ENCODE measurements around the gene MST1R.
A peak's percentile ranks its signal among the peaks of the same experiment; 100 is the strongest.

The MST1R gene

DNA sequence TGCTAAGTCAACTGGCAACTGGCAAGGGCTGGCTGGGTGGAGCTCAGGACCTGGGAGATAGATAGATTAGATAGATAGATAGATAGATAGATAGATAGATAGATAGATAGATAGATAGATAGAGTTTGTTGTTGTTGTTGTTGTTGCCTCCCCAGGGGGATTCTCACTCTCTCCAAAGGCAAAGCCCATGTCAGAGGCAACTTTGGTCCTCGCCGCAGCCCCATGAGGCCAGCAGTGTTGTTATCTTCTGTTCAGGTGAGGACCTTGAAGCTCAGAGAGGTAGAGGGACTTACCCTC lies 7.4 kb upstream of the MST1R start:
- no peak for DNase-seq

DNA sequence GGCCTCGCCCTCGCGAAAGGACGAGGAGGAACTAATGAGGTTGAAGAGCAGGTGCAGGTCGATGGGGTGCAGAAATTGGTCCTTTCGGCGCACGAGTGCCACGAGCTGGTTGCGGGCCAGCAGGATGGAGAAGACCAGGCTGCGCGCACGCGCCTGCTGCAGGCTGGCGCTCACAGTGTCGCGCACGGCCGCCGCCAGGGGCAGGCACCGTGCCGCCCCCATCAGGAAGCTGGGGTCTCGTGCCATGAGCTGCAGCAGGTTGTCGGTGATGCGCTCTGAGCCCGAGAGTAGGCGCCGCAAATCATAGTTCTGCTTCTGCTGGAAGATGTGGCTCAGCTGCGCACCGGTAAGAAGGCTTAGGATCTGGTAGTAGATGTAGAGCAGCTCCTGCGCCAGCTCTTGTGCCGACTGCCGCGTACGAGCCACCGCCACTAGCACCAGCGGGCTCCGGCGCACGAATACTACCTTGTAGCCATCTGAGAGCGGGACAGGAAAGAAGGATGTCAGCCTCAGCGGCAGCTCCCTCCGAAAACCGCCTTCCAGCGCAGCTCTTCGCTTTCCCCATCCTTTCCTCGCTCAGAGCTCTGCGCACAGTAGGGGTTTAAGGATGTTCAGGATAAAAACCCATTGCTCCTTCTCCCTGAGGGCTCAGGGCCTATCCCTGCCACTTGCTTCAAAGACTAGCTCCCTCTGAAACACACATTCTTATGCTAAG lies 6.9 kb upstream of the MST1R start:
- peak; percentile 76 for DNase-seq

DNA sequence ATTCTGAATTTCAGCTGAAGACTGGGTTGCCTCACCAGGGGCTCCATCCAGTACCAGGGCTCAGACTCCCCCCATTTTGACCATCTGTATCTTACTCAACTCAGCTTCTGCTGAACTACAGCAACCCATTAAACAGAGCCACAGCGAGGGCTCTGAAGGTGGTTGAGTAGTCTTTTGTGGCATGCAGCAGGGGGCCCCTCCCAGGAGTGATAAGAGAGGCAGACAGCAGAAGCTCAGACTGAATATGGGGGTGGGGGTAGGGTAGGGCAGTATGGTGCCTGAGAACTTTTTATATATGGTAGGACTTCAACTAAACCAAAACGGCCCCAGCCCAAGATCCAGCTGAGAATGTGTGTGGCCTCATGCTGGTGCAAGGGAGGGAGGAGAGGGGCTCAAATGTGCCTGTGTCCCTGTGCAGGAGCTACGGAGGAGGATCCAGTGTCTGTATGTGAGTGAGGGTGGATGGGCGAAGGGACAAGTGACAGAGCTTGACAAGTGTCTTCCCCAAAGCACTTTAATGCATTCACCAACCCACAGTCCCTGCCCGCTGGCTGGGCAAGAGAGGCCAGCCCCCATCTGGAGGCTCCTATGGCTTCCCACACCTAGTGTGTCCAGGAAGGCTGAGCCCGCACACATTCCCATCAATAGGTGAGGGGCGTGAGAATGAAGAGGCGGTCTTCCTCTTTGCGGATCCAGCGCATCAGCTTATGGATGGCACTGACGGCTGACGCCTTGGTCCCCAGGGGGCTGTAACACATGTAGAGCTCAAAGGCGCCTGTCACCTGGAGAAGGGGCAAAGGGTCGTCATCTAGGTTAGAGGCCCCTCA lies 4.9 kb upstream of the MST1R start:
- DNase-seq, result no peak

DNA sequence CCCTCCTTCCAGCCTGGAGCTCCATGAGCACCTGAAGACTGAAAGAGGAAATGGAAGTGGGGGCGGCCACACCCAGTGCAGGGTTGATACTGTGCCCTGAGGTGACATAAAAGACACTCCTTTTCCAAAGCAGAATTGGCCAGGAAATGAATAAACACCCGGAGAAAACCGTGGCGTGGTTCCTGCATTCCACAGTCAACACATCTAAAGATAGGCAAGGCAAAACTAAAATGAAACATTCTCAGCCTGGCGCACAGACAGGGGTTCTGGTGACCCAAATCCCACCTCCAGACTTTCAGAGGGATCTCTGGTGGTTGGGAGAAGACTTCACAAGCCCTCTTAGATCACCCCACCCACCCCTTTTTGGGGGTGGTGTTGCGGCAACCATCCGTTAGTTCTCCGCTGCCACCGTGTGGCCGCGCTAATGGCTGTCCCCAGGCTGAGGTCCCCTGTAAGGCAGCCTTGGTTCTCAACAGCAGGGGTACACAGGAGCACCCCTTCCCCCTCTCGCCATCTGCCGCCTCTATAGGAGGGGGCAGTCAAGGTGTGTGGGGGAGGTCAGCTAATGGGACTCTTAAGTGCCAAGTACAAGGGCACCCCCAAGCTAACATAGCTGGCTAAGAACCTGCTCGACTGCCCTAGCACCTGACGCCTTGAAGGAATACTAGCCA lies 2.5 kb upstream of the MST1R start:
- DNase-seq, result peak; percentile 65

DNA sequence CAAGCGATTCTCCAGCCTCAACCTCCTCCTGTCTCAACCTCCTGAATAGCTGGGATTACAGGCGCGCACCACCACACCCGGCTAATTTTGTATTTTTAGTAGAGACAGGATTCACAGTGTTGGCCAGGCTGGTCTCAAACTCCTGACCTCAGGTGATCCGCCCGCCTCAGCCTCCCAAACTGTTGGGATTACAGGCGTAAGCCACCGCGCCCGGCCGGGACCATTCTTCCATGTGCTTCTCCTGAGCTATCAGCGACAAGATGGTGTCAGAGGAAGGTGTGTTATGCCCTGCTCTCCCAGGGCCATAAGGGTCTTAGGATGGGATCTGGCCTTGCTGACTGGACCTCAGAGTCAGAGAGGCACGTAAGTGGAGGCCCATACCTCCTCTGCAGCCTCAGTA lies 775 bp upstream of the MST1R start:
- DNase-seq, result peak; percentile 48

DNA sequence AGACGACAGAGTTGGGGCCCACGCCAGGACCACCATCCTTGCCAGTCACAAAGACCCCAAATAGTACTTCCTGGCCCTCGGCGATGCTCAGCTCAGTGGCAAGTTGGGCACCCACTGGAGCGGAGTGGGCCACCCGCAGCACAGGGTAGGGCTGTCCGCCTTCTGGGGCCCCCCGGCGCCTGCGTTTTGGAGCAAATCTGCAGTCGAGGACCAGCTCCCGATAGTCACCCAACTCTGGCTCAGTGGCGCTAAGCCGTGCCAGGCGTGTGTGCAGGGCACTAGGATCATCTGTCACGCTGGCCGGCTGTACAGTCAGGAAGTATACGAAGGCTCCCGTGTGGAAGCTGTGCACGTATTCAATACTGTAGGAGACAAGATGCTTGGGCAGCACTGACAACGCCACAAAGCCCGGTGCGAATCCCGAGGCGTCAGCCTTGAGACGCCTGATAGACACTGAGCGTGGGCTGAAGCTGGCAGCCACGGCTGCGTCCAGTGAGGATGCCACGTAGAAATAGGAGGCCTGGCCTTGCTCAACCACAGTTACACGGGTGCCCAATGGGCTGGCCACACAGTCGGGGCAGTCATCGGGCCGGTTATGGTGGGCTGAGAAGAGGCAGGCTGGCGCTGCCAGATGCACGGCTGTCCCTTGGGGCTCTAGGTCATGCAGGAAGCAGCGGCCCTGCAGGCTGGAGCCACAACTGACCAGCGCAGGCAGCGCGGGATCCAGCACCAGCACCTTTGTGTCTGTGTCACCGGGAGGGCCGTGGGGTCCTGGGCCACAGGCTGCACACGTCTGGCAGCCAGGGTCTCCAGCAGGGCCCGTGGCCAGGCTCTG lies 945 bp downstream of the MST1R start:
- peak; percentile 50 for DNase-seq

DNA sequence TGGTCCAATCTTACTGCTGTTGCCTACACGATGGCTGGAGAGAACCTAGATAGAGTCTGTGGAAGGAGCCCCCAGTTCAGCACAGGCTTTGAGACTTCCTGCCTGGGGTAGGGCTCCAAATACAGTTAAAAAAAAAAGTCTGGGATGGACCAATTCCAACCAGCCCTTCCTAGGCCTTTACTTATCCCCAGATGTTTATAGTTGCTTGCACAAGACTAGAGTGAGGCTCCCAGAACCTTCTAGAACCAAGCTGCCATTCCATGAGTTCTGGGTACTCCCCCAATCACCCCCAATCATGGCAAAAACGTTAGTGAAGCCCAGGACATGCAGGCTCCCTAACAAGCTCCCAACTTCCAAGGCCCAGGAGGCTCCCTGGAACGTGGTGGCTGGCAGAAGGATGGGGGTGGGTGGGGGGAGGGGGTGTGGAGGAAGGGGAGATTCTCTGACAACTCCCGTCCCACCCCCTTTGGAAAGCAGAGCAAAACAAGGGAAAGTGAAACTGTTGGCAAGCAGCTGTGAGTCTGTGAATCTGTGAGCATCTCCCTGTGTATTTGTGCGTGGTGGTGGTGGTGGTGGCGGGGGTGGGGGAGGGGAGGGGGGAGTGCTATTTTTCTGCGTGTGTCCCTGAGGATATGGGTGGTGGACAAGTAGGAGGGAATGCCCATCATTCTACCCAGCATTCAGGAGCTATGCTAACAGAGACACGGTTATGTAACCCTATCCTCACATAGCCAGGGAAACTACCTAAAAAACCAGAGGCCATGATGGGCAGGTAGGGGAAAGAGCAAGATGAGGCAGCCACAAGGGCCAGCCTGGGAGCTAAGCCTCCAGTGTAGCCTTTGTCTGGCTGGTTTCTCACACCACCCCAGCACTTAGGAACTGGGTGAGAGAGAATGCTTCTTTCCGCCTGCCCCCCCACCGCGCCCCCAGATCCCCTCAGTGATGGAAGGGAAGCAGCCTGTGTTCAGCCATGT lies 2.0 kb downstream of the MST1R start:
- DNase-seq, result no peak

DNA sequence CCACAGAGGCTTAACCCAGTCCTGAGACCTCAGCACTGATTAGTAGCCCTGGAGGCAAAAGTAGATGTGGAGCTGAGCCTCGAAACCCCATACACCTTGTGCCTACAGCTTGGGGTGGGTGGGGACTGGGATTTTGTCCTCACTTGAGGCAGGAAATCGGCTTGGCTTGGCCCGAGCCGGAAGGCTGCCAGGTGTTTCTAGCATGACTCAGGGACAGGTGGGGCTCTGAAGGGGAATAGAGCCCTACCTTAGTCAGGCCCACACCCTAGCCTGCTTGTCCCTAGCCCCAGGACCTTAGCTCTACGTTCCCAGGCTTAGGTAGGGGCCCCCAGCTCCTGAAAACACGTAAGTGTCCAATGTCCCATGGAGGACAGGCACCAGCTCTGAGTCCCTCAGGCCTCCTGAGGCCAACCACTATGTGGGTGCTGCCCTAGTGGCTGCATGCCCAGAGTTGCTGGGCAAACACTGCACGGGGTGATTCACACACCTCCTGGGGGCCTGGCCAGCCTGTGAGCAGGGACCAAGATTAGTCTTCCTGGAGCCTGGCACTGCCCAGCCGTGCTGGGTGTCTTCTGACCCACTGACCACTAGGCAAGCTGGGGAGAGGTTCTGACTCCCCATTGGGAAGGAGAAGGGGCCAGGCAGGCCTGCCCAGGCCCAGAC lies 3.1 kb downstream of the MST1R start:
- DNase-seq, result peak; percentile 54

DNA sequence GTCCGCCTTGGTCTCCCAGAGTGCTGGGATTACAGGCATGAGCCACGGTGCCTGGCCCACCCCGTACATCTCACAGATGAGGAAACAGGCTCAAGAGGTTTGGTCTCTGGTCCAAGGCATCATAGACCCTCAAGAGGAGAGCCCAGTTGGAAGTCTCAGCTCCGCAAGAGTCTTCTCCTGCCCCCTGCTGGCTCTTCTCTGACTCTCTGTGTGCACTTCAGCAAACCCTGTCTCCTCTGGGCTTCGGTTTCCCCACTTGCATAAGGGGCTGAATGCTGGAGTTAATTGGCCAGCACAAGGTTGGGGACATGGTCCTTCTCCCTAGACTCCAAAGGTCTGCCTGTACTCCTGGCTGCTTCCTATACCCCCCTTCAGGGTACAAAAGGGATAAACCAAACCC lies 3.9 kb downstream of the MST1R start:
- DNase-seq, result no peak

DNA sequence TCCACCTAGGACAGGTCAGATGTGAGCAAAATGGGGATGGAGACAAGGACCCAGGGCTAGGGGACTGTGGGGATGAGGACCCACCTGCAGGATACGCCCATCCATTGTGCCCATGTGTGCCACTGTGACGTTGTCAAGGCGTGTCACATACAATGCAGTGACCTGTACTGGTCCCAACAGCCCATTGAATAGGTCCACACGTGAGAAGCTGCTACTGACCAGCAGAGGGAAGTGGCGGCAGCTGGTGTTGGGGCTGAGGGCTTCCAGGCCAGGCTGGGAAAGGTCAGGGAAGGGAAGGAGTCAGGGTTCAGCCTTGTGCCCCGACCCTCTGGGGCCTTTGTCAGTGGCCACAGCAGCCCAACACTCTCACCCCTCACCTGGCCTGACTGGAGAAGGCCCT lies 4.7 kb downstream of the MST1R start:
- no peak for DNase-seq

DNA sequence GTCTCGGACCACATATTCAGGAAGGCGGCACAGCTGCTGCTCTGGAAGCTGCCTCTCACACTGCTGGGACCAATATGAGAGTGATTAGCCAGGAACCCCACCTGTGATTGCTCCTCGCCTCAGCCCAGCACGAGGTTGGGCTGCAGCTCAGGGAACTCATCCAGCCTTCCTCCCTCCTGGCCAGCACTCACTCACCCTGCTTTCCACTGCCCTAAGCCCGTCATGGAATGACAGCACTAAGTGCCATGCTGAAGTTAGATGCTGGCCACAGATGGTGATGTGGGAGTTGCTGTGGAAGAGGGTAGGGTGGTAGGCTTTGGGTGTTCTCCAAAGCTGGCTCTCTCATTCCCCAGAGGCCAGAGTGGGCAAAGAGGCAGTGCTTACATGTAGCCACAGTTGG lies 7.3 kb downstream of the MST1R start:
- no peak for DNase-seq

DNA sequence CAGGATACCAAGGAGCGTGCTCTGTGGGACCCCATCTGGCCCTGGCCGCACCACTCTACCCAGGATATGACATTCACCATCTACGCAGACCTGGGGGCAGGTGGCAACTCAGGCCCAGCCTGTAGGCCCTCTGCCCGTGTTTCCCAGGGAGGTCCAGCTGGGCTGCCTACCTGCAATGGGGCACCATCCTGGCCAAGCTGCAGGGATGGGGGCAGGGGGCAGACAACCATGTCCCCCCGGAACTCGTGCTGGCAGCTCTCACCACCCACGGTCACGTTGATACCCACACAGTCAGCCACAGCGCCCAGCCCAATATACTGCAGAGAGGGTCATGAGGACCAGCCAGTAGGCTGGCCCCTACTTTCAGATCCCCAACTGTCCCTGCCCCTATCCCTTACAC lies 7.9 kb downstream of the MST1R start:
- DNase-seq, result no peak

DNA sequence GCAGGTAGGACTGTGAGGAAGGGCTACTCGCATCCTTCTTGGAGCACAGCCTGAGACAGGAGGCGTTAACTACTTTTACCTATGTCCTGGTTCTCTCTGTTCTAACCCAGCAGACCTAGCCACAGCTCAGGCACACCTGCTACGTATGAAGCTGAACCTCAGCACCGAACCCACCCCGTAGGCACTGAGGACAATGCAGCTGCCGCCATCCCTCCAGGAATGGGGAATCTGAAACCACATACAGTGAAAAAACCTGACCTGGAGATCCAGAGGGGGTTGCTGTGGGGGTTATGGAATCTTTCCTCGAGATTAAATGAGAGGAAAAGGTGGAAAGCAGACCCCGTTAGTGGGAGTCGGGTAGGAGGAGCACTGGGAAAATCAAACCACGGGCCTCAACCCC lies 14.4 kb downstream of the MST1R start:
- DNase-seq, result no peak

DNA sequence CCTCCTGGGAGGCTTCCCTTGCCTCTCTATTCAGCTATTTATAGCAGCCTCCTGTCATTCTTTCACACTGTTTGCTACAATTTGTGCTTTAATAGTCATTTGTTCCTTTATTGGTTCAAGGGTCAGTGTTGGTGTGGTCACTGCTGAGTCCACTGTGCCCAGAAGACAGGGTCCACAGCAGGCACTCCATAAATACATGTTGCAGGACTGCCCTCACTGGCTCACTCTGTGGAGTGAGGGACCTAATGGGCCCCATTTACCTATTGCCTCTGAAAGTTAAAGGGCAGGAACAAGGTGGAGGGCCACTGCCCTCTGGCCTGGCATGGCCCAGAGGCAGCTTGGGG lies 16.8 kb downstream of the MST1R start:
- DNase-seq, result no peak

DNA sequence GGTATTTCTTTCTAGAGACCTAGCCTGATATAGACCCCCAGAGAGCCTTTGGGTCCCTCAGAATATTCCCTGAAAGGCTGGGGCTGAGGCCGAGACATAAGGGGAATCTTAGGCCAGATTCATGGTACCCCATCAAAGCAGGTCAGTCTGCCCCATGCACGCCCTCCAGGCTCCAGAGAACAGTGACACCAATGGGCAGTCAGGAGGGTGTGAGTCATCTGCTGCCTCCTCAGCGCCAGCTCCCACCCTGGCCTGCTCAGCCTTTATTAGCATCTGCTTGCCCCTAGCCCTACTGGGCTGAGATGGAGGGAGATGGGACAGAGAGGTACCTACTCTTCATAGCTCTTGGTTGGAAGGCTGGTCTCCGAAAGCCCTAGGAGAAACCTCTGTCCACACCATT lies 19.7 kb downstream of the MST1R start:
- DNase-seq, result no peak

DNA sequence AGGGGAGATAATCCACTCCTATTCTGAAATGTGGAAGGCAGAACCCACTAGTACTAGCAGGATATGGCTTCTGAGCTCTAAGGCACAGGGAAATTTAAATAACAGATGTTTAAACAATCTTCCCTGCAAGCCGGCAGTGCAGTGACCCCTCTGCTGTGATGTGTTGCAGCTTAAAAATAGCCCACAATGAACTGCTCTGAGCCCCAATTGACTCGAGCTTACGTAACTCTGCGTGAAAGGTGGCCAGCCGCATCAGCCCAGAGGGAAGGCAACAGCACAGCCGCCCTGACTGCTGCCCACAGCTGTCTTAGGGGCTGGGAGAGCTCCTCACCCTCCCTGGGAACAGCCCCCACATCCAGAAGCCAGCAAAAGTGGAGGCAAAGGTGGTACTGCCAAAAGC lies 21.5 kb downstream of the MST1R start:
- DNase-seq, result no peak

DNA sequence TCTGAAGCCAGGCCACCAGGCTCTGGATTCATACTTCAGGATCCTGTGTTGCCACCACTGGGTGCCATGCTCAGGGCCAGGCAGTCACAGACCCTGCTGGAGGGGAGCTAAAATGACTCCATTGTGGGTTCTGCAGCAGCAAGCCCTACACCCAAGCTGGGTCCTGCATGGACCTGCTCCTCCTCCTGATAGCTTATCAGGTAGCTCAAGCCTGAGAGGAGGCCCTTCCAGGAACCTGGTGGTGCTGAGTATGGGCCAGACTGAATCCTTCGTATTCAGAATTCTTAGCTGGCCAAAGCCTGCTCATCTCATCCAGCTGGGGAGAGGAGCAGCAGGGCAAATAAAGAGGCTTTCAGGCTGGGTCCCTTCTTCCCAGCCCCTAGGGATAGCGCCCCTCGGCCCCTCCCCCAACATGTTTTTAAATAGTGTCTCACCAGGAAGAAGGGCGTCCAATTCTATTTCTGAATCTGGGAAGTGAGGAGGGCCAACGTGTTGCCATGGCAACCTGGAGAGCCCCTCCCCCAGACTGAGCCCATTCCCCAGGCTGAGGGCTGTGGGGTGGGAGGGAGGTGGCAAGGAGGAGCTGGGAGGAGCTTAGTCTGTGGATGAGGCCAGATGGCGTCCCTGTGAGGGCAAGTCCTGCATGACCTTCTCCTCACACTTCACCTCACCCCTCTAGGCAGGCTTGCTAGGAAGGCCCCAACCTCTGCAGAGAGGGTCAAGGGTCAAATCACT lies 22.9 kb downstream of the MST1R start:
- DNase-seq, result no peak

DNA sequence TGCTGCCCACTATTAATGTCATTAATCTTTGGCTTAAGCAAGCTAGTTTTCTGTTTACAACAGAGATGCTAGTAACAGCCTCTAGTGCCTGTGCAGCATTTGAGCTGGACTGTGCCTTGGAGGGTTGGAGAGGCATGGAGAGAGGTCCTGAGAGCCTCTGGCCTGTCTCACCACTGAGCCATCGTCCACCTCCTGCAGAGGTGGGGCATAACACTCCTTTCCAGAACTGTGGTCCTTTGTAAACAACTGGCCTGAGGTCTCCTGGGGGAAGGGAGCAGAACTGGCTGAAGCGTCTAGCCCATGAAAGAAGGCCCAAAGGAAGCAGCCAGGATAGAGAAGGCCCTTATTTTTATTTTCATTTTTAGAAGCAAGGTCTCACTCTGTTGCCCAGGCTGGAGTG lies 24.0 kb downstream of the MST1R start:
- DNase-seq, result no peak

DNA sequence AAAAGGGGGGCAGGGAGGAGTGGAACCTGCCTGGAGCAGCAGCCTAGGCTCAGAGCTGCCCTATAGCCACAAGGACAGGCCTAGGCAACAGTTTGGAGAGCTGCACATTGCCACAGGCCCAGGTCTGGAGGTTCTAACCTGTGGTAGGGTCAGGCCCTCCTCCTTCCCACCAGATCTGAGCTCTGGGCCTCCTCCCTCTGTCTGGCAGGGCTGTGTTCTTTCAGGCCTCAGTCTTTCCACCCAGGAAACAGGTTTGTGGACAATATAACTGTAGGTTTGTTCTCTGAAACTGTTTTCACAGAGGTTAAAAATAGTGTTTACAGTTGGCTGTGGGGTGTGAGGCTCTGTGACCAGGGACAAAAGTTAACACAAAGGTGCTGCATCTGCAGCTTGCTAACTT lies 25.0 kb downstream of the MST1R start:
- no peak for DNase-seq

DNA sequence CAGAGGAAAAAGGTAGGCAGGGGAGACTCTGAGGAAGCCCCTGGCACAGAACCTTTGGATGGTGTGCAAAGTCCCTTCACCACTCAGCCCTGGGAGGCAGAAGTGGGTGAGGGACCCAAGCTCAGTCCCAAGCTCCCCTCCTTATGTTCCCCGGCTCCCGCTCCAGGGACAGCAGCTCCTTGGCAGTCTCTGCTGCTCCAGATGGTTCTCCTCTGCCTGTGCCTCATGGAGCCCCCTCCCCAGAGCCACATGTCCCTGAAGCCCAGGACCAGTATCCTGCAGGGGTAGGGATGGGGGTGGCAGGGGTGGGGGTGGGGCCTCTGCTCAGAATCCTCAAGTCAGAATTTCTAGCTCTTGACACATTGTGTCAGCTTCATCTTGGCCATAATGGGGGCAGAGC lies 26.0 kb downstream of the MST1R start:
- DNase-seq, result no peak

DNA sequence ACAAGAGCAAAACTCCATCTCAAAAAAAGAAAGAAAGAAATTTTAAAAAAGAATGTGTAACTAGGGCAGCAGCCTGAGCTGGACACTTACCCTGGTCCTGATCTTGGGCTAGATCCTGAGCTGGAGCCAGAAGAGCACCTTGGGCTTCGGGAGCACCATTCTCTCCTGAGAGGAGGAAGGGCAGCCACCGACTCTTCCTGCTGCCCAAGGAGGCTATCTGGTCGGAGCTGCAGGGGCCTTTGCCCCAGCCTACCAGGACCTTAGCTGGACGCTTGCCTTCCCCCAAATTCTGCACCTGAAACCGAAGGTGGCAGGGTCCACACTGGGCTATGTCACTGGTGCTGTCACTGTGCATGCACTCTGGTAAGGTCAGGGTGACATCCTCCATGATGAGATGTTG lies 27.1 kb downstream of the MST1R start:
- DNase-seq, result no peak

Measured in islet precursor cell (in vitro differentiated cells).